Astrocyte (in vitro differentiated cells and primary cell): ENCODE results near the gene ELK4.

ENCODE experiments used
- CTCF ChIP-seq: IDR thresholded peaks from 2 replicates; pipeline ENCODE4 v1.5.1; 2011; ENCODE audit warnings: low read depth, mild to moderate bottlenecking, inconsistent platforms, low read length, moderate library complexity; ENCODE audit not compliant: insufficient read depth
- EZH2 ChIP-seq: IDR thresholded peaks from 2 replicates; pipeline ENCODE4 v1.6.1; 2012; ENCODE audit warnings: mild to moderate bottlenecking, low read length, inconsistent platforms; ENCODE audit not compliant: insufficient read depth

- TF ChIP-seq EZH2 (no peak), CTCF (no peak)
These were observed 63.7 kb downstream of the ELK4 start for GRCh38 chr1:205568135-205568468.
